ENCODE results near the gene REXO2. TPM values are rescaled to one million over a fixed set of nuclear protein-coding genes. Genes with fewer than 3 reads are reported as not detected.

The REXO2 gene
- total RNA-seq, 6 experiments from 2014 or later = 25.8 to 73.9 (median 37.0) TPM

- peaks cover 0 to 6% (median 3%) of the 10 kb centered on the region in 4 donors for H3K4me1 ChIP-seq
- H3K36me3 ChIP-seq = peaks cover 0 to 28% (median 10%) of the 10 kb centered on the region in 4 donors
- H3K27me3 ChIP-seq = no peaks in the 10 kb centered on the region
- intact Hi-C loops (cut with DNase I) = no loop called here
- no peak for DNase-seq
- WGBS (ENCODE audit: insufficient coverage, low coverage, low lambda C conversion rate, missing lambda C conversion rate) = 96% methylated on average over 2 of the region's 2 CpGs
- no peak overlapping the region for H3K4me3 ChIP-seq
- no peak overlapping the region for H3K27ac ChIP-seq
- TF ChIP-seq POLR2A (IDR thresholded peaks at IDR 0.05) (no peak), CTCF (IDR thresholded peaks at IDR 0.05) (no peak)
- no peak for ATAC-seq
- H3K9me3 ChIP-seq = no peaks in the 10 kb centered on the region
Measured at GRCh38 chr11:114447444-114447843, 8.2 kb downstream of the REXO2 start.

- intact Hi-C loops (cut with DNase I) = no loop called here
- Histone ChIP-seq H3K27me3 (no peaks in the 10 kb centered on the region), H3K4me3 (no peak overlapping the region), H3K27ac (no peak overlapping the region), H3K36me3 (peaks cover 0 to 28% (median 10%) of the 10 kb centered on the region in 4 donors), H3K4me1 (peaks cover 0 to 6% (median 3%) of the 10 kb centered on the region in 4 donors), H3K9me3 (no peaks in the 10 kb centered on the region)
- TF ChIP-seq CTCF (IDR thresholded peaks at IDR 0.05) = no peak
- no peak for TF ChIP-seq POLR2A (IDR thresholded peaks at IDR 0.05)
- 58% methylated on average over 3 of the region's 3 CpGs for WGBS (ENCODE audit: insufficient coverage, low coverage, low lambda C conversion rate, missing lambda C conversion rate)
- DNase-seq (no peak), ATAC-seq (no peak)
Measured at GRCh38 chr11:114447892-114448291, 8.6 kb downstream of the REXO2 start.

DNA sequence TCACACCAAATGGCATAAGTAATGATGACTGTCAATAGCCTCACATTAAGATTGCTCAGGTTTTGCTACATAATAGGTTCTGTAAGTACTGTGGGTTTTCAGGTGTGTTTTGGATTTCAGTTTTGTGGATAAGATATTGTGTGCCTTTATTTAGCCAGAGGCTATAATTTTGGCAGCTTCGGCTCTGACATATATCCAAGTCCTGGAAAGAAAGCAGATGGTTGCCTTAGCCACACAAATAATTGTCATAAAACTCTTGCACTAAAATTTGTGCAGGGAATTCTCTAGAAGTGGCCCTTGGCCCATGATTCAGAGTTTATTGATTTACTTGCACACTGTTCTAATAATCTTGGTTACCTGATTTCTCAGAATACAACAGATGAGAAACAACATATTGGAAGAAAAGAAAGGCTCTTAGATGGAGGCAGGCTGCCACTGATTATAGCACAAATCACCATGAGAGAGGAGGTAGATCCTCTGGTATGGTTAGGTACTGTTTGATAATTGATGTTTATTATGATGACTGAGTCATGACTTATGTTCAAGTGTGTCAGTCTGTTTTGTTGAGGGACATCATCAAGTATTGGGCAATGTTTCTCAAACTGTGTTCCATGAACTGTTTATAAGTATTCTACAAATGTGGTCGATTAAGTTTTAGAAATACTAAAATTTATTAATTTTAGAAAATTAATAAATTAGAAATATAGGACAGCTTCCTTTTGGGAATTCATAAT lies 9.6 kb downstream of the REXO2 start:
- no peak for DNase-seq
- TF ChIP-seq CTCF (IDR thresholded peaks at IDR 0.05) (no peak), POLR2A (IDR thresholded peaks at IDR 0.05) (no peak)
- Histone ChIP-seq H3K4me3 (no peak overlapping the region), H3K9me3 (no peaks in the 10 kb centered on the region), H3K27me3 (no peaks in the 10 kb centered on the region), H3K27ac (peak overlapping the region in 1 of 3 donors; percentile 35), H3K4me1 (peaks cover 0 to 6% (median 3%) of the 10 kb centered on the region in 4 donors), H3K36me3 (peaks cover 0 to 28% (median 10%) of the 10 kb centered on the region in 4 donors)
- ATAC-seq = peak; percentile 38 to 91 (median 56)
- intact Hi-C loops (cut with DNase I) = no loop called here
- 64% methylated on average over 2 of the region's 2 CpGs for WGBS (ENCODE audit: insufficient coverage, low coverage, low lambda C conversion rate, missing lambda C conversion rate)

- Histone ChIP-seq H3K4me3 (no peak overlapping the region), H3K27ac (no peak overlapping the region), H3K27me3 (no peaks in the 10 kb centered on the region), H3K9me3 (no peaks in the 10 kb centered on the region), H3K4me1 (peaks cover 0 to 6% (median 3%) of the 10 kb centered on the region in 4 donors), H3K36me3 (peaks cover 0 to 28% (median 10%) of the 10 kb centered on the region in 4 donors)
- DNase-seq = no peak
- no peak for ATAC-seq
- WGBS (ENCODE audit: insufficient coverage, low coverage, low lambda C conversion rate, missing lambda C conversion rate) = 89% methylated on average over 6 of the region's 6 CpGs
- TF ChIP-seq POLR2A (IDR thresholded peaks at IDR 0.05) (no peak), CTCF (IDR thresholded peaks at IDR 0.05) (no peak)
- intact Hi-C loops (cut with DNase I) = no loop called here
Measured at GRCh38 chr11:114449845-114450244, 10.6 kb downstream of the REXO2 start.

All from right lobe of liver (tissue), 6 donors.